GM19328 (cell line): ENCODE results near the gene DZIP3.

Experiments
- ATAC-seq: cut with Tn5 transposase; IDR thresholded peaks from one replicate; pipeline ENCODE4 v1.9.1; 2021; ENCODE audit warnings: mild to moderate bottlenecking, moderate library complexity; ENCODE audit not compliant: unreplicated experiment

Gene DZIP3, protein sequence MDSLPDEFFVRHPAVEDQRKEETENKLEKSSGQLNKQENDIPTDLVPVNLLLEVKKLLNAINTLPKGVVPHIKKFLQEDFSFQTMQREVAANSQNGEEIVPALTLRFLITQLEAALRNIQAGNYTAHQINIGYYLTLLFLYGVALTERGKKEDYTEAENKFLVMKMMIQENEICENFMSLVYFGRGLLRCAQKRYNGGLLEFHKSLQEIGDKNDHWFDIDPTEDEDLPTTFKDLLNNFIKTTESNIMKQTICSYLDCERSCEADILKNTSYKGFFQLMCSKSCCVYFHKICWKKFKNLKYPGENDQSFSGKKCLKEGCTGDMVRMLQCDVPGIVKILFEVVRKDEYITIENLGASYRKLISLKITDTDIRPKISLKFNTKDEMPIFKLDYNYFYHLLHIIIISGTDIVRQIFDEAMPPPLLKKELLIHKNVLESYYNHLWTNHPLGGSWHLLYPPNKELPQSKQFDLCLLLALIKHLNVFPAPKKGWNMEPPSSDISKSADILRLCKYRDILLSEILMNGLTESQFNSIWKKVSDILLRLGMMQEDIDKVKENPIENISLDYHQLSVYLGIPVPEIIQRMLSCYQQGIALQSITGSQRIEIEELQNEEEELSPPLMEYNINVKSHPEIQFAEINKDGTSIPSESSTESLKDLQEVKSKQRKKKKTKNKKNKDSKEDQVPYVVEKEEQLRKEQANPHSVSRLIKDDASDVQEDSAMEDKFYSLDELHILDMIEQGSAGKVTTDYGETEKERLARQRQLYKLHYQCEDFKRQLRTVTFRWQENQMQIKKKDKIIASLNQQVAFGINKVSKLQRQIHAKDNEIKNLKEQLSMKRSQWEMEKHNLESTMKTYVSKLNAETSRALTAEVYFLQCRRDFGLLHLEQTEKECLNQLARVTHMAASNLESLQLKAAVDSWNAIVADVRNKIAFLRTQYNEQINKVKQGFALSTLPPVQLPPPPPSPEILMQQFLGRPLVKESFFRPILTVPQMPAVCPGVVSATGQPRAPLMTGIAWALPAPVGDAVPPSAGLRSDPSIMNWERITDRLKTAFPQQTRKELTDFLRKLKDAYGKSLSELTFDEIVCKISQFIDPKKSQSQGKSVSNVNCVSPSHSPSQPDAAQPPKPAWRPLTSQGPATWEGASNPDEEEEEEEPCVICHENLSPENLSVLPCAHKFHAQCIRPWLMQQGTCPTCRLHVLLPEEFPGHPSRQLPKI

DNA sequence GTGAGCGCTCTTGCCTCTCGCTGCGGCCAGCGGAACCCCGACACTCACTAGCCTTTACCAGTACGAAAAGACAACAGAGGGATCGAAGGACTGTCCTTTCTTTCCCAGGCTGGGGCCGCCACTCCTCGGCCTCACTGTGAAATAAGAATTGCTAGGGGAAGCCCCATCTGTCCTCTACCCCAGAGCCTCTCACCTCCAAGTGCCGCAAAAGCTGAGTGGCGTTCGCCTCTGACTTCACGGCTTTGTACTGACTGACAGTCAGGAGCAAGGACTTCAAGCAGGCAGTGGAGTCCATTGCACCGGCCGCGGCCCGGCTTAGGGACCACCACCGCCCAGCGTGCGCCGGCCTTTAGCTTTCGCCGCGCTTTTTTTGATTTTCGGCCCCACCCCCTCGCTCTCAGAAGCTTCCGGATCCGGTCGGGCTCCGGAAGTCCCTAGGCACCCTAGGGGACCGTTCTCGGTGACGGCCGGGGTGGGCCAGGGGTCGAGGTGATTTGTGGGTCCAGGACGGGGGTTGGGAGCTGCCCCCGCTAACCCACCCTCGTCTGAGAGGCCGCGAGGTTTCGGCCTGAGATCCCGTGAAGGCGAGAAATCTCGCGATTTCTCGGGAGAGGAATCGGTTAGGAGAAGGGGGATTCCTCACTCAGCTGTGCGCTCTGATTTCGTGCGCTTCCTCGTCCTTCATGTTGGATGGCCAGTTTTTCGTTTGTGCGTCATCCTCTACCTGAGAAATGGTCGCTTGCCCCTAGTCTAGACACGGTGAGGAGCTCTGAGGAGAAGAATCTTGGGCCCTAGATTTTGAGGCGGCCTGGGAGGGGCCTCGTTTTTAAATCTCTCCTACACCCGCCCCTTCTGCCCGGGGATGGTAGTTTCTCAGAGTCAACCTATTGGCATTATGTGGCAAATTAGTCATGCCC, at the start of gene DZIP3, which contains the start of gene CIP2A:
DZIP3 (plus strand) TSS at position 642 of the 917 bp plus-strand sequence. CDS start 15,685 bp downstream, outside the sequence.
CIP2A (minus strand) TSS at position 358 of the 917 bp plus-strand sequence; CDS start at position 295, 63 bp downstream.
- ATAC-seq, result peak; percentile 96

DNA sequence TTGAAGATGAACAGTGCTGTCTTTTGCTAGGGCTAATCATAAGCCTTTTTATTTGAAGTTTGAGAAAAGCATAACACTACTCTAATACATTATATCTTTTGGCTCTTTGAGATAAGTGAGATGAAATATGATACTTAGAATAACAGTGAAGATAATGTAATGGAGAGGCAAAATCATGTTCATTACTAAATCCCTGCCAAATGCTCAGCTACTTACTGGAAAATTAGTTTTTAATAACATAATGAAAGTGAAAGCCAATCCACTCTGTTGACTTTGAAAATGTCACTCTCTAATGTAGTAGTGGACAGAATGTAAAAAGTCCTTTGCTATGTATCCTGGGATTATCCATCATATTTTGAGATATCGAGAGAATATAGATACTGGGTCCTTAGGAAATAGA, 43.3 kb upstream of the DZIP3 start:
- no peak for ATAC-seq

DNA sequence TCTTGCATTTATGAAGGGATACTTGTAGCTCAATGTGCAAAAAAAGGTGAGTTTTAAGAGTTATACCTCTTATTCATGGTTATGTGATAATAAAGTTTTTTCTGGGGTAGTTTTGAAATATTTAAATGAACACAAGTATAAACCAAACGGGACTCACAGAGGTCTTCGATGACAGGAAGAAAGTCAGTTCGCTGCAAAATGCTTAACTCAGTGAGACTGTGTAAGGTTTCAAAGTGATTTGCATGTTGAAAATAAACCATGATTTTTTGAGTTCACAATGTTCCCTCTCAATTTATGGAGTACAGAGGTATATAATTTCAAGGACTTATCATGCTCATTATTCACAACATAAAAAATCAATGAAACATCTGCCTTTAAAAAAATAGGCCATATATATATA, 42.8 kb upstream of the DZIP3 start:
- ATAC-seq, result no peak

DNA sequence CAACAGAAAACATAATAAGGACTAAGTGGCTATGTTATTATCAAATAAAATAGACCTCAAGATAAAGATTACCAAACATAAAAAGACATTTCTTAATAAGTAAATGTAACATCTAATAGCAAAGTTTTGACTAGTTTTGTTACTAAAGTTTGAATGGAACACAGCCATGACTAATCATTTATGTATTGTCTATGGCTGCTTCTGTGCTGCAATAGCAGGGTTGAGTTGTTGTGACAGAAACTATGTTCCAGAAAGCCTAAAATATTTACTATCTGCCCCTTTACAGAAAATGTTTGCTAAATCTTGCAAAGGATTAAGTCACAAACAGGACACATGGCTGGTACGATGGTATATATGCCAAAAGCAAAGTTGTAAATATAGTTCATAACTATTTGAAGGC, 41.2 kb upstream of the DZIP3 start:
- ATAC-seq, result no peak

DNA sequence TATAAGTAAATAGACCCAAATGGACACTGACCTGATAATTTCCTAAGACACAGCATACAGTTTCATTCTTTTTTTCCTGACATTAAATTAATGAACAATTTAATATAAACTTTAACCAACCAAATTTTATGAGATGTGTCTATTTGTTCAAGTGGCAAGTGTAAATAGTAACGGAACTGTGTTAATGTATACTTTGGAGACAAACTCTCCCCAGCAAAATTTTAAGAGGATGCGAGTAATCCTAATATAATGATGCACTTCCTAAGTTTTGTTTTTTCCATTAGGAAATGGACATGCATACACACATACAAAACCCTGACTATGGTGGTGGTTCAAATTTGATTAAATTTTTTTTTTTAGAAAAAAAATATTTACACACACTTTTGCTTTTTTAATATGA, 40.6 kb upstream of the DZIP3 start:
- ATAC-seq, result no peak

DNA sequence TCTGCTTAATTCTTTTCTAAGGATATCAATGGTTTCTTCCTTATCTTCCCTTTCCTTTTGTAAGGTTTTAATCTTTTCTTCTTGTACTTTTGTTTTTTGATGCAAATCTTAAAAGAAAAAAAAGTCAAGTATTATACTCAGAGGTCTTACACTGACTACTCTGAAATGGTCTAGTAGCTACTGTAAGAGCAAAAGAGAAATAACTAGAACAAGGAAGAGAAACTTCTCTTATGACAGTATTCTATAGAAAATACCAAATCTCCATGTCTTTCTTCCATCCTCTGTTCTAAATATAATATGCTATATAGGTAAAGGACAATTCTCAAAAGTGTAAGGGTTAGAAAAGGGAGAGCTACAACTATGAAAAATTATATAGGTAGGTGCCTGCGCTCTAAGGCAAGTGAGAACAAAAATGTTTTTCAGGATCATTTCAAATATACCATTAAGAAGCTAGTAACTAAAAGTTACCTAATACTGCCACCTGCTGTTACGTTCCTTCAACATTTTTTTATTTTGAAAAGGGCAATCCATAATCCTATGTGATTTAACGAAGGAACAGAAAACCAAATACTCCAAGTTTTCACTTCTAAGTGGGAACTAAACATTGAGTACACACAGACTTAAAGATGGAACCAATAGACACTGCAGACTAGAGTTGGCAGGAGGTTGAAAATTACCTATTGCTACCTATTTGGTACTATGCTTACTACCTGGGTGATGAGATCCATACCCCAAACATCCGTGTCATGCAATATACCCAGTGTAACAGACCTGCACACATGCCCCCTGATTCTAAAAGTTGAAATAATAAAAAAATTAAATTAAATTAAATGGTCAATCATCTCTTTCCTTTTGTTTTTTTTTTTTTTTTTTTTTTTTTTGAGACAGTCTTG, 37.0 kb upstream of the DZIP3 start:
- ATAC-seq, result no peak

DNA sequence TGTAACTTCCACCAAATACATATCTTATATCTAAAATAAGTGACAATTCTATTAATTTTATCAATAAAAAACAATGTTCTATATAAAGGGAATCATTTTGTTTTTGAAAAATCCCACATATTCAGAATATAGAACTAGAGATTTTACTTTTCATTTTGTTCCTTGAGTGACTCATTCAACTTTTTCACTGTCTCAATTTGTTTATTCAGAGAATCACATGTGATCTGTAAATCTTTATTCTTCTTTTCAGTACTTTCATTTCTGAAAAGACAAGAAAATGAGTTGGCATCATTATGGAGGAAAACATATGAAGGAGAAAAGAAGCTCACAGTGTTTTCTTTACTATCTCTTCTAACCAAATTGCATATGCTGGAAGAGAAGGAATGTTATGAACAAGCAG, 35.3 kb upstream of the DZIP3 start:
- no peak for ATAC-seq

DNA sequence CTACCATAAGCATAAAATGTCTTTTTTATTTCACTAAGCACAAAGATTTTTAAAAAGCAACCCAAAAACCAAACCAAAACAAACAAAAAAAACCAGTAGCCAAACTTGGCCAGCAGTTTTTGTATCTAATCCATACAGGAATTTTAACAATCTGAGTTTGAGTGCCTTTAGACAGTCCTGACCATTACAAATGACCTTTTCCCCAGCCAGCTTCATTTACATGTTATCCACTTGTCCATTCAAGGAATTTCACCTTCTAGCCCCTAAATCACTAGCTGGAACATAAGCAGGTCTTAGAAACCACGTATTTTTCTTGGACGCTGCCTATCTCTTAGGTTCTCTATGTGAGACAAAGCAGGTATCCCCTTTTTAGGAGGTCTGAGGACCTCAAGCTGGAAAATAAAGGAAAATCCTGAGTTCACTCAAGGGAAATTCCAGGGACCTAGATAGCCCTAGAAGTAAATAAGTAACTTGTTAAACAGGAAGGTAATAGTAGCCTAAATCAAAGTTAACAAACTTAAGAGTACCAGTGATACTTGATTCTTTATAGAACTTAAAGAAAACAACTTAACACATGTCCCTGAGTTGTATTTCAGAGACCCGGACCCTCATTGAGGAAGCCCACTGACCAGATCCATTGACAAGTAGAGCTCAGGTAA, 34.5 kb upstream of the DZIP3 start:
- no peak for ATAC-seq

DNA sequence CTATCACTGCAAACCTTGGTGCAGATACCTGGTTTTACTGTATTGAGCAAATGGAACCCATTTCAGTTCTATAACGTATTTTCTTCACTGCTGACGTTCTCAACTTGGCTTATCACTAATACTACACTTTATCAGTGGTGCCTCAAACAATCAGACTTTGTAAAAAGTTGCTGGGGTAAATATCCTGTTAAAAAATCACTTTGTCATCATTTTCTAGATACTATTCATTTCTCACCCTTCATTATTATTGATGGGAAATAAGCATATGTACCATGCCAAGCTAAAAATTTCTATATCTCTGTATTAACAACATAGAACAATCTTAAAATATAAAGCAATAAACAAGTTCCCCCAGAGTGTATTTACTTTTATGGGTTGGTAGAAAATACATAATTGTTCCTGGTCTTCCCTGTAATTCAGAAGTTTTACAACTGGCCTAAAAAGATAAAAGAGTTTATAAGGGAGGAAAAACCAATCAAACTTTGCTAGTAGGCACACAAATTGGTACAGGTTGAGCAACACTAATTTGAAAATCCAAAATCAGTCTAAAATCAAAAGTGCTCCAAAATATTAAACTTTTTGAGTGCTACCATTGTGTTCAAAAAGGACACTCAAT, 33.4 kb upstream of the DZIP3 start:
- no peak for ATAC-seq

DNA sequence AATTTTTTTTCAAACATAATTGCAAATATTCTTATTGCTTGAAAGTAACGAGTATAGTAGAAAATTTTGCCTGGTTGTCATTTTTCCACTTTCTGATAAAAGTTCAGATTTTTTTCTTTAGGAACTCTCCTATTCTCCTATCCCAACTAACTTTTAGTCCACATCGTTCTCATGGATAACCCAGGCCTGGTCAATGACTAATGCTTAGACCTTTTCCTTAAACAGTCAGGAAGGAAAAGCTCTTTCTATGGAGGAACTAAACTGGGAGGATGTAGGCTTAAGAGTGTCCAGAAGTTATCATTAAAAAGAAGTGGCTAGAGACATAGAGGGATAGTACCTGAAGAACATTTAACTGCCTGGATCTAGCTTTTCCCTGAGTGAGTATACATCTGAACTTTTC, 27.0 kb upstream of the DZIP3 start:
- no peak for ATAC-seq

DNA sequence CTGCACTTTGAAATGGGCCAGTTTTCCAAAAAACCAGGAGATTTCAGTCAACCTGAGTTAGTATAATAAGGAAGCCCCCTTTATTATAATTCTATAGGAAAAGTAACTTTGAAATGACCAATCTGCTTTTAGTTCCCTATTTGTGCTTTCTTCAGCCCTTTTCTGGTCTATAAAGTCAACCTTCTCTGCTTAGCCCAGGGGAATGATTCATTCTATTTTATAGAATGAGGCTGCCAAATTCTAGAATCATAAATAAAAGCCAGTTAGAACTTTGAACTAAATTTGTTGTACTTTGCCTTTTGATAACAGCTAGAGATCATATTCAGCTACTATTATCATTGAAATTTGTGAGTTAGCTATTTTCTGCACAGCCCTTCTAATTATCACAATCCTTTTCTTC, 25.0 kb upstream of the DZIP3 start:
- no peak for ATAC-seq

DNA sequence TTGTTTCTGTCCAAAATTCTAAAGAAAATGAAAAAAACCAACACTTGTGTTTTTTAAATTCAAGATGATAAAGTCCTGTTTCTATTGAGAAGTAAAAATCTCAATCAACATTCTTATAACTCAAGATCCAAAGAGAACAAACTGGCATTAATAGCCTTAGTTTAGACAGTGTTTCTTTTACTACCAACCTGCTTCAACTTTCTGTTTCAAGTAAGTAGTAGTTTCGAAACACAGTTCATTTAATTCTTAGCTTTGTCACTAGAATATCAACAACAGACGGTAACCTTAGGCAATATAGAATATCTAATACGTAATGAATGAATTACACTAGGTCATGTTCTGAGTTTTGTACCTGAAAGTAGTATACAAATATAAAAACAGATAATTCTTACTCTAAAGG, 24.0 kb upstream of the DZIP3 start:
- no peak for ATAC-seq

DNA sequence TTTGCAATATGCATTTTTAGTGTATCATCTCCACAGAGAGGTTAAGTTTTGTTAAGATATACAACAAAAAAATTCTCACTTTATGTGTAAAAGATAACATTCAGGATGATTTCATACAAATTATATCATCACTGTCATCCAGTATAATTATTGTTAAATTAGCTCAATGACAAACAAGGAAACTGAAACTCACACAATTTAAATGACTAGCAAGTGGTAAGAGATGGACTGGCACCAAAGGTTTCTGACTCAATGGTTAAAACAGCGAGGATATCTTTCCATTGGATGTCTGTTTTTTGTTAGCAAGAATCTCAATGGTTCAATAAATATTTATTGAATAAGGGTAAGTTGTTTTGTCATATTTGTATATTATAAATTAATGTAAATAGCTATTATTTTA, 22.9 kb upstream of the DZIP3 start:
- ATAC-seq, result no peak

DNA sequence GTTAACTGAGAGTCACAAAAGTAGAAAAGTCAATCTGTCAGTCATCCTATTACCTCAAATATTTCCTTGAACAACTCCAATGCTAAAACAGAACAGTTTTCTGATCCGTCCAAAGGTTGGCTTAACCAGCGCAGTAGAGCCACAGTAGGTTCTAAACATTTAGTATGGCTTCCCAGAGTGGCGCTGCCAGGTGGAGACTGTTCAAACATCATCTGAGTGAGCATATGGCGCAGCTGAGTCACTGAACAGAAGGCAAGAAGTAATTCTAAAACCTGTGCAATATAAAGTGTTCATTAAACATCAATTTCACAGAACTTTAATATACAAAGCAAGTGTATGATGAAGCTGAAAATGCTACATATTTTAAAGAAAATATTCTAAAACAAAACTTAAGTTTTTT, 20.2 kb upstream of the DZIP3 start:
- no peak for ATAC-seq

DNA sequence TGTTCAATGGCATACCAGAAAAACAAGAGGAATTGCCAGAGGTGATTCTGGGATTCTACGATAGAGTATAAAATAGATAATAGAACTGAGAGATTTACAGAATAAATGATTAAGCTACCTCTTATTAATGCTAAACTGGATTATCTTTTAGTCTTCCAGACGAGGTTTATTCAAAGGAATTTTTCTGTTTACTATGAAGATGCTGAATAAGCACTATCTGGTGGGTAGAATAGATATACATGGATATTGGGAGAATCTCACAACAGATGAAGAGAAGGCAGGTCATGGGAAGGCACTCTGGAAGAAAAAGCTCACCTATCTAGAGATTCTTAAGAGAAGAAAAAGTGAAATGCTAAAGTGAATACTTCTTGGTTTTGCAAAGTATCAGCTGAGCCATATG, 11.5 kb upstream of the DZIP3 start:
- no peak for ATAC-seq

DNA sequence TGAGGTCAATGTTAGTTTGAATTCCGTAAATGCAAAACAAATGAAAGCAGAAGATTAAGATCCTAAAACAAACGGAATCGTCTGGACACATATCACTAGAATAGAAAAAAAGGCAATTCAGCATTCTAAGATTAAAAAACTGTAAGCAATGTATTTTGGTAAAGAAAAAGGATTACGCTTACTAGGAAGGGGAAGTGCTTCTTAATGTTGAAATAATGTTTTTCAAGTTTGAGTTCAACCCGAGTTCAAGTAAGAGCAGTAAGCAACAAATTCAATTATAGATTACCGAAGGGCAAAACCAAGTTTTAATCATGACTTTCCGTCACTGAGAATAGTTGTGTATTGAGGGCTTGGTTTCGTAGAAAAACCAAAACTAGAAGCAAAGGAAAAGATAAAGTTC, 921 bp upstream of the DZIP3 start:
- no peak for ATAC-seq

DNA sequence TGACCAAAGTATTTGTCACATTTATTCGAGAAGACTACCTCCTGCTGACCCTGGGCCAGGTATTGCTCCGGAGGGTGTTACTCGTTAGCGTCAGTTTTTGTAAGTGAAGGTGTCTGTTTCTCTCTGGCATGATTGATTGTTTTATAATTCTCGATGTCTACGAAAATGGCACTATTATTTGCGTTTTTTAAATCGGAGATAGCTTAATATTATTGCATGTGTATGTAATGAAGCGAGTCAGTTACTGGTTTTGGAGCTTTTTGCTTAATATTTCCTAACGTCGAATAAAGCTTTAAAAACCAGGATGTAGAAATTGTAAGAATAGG, 439 bp downstream of the DZIP3 start:
- ATAC-seq, result no peak

DNA sequence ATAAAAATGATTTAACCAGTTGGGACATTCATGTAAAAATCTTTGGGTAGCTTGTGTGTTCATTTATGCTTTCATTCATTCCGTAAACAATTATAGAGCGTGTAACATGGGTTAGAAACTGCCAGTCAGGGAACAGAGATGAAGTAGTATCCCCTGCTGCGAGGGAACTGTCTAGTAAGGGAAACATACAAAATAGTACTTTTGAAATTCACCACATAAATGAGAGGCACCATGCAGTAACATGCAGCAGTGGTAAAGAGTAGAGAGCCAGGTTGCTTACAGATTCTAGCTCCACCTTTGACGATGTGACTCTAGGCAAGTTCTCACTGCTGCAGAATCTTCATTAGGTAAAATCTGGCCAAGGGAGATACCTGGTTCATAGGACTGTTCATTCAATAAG, 938 bp downstream of the DZIP3 start:
- no peak for ATAC-seq
